ENCODE data around the gene PAX5.

PAX5 gene

DNA sequence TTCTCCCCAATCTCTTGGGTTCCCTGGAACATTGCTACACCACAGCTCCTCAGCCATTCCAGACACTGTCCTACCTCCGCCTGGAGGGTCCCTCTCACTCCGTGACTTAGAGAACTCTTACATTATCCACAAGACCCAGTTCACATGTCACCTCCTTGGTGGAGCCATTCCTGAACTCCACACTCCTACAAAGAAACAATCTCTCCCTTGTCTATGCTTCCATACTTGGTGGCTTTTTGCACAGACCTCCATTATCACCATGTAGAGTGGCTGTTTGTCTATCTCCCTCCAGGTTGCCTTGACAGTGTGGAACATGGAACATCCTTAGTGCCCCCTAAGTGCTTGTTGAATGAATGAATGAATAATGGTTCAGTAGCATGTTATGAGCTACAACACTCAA is 105.9 kb downstream of the PAX5 start:
- DNase-seq, result no peak

DNA sequence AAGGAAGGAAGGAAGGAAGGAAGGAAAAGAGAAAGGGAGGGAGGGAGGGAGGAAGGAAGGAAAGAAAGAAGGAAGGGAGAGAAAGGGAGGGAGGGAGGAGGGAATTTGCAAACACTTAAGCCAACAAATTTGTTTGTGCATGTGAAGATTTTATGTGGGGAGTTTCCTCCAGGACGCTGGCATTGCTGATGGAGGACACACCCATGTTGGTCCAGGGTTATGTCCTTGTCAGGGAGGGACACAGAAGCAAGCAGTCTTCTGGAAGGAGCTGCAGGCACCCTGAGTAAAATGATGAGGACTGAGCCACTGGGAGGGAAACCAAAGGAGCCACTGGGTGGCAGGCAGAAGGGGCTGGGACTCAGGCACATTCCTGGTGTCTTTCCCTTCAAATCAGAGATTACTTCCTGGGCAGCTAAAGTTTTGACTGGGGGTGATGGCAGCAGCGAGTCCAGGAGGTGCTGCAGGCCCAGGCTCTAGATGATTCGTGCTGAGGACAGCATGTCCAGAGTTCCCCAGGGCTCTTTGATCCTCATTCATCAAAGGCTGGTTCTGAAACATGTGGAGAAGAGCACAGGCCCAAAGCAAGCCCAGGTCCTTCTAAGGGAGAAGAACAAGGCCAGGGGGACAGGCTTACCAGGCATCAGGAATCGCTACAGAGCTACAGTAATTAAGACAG is 109.2 kb downstream of the PAX5 start:
- DNase-seq, result no peak

DNA sequence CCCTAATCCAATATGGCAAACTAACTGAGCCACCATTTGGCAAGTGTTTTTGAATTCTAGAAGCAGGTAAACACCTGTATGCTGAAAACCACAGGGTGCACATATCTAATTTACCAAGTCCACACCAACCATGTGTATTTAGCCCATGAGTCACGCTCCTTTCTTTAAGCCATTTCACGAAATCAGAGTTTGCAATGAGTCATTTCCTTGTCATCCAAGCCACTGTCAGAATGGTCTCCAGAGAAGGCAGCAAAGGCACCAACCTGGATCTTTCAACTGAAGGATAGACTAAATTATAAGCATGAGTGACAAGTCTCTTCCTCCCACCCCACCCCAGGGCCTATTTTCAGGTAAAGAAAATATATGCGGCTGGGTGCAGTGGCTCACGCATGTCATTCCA is 110.0 kb downstream of the PAX5 start:
- no peak for DNase-seq

DNA sequence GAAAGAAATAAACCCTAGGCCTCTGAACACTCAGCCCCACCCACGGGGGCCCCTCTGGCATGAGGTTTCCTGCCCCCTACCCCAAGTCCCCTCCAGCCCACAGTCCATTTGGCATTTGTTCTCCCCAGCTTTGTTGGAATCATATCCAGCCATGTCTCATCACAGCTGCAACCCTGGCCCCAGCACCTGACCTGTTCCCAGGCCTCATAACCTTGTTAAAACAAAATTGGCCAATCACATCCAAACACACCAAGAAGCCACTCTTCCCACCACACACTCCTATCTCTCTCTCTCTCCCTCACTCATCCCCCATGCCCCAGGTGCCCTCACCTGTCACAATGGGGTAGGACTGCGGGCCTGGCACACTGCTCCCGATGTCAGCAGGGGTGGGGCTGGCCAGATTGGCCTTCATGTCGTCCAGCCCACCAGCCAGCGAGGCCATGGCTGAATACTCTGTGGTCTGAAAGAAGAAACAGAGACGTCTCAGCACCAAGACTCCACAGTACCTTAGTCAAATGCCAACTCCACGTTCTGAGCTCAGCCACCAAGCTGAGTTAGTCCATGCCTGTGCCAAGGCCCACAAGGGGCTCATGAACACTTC is 110.9 kb downstream of the PAX5 start:
- DNase-seq, result no peak

DNA sequence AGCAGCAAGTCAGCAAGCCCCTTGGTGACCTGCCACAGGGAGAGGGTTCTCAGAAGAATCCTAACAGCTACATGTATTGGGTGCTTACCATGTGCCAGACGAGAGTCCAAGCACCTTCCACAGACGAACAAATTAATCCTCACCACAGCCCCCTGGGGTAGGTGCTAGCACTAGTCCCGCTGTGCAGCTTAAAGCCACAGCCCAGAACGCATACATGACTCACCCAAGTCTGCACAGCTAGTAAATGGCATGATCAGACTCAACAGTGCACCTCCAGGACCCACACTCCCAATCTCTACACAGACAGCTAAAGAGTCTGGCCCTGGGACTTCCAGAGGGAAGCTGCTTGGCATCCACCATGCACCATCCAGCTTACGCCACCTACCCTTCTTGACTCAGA is 111.5 kb downstream of the PAX5 start:
- DNase-seq, result no peak

DNA sequence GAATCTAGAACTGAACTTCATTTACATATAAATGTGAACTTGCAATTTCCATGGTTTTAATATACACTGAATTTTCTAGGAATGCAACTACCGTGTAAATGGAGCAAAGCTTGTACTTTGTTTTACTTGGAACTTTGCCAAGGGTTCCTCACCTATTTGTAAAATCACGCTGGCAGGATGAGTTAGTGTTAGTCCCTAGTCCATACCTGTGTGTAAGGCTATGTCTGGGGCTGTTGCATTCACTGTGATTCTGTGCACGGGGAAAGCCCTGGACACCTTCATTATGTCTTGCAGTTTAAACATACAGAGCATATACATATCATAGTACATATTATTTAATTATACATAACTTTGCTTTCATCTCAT is 119.9 kb downstream of the PAX5 start:
- DNase-seq, result no peak

DNA sequence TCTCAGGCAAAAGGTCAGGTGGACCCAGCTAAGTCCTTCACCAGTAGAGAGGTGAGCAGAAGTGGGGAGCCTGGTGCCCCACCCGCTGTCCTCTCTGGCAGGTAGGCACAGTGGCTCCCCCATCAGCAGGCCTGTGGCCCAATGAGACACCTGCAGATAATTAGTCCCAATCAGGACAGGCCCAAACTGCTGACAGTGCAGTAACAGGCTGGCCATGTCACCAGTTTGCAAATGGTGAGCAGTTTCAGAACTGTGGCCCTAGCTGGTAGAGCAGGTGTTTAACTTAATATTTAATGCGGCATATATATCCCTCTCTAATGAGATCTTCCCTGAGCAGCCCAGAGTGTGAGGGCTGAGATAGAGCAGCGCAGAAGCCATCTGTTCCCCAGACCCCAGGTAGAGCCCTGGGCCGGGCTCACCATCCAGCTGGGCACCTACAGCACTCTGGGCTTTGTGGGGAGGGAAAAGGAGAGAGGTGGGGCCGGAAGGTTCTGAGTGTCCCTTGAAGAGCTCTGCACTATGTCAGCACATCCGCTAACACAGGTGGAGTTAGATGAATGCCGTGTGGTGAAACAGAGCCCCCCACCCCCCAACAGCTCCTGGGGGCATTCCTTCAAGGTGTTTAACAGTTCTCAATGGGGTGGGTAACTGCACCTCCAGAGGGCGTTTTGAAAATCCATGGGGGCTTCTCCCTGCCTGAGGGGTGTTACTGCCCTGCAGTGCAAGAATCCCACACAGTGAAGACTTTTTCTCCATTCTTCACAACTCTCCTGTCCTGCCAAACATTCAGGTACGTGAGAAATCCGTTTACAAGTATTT is 120.5 kb downstream of the PAX5 start:
- DNase-seq, result no peak

- DNase-seq, result no peak
Measured at GRCh38 chr9:36912620-36913019, 121.4 kb downstream of the PAX5 start.

DNA sequence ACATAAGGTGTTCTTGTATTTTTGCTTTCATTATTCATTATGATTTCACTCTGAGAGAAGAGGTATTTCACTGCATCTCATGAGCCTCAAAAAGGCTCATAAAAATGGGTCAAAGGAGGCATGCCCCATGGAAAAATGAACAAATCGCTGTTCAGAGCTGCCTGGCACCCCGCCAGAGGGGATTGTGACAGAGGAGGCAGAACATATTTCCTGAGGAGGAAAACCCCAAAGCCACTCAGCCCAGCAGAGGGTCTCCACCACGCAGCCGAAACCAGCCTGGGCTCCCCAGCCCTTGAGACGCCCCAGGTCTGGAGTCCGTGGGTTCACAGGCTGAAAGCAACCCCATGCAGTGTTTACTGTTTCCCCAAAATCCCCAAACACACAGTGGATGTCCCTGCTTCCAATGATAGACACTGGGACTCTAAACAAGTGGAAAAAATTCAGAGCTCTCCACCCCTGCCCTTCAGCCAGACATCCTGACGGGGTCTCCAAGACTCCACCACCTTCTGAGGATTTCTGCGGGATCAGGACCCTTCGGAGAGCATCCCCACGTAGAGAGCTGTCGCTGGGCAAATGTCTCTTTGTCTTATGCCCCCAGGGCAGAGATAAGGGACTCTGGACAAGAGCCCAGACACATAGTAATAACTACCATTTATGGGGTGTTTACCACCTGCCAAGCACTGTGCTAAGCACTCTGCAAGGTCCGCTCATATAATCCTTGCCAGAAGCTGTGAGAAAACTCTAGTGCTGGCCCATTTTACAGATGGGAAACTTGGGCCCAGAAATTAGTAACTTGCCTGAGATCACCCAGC is 122.3 kb downstream of the PAX5 start:
- no peak for DNase-seq

- DNase-seq, result no peak
Measured at GRCh38 chr9:36911037-36911436, 123.0 kb downstream of the PAX5 start.

- DNase-seq, result no peak
Measured at GRCh38 chr9:36906492-36906891, 127.6 kb downstream of the PAX5 start.

GRCh38 chr9:36905101-36906066 is 128.7 kb downstream of the PAX5 start:
- DNase-seq, result no peak

GRCh38 chr9:36903541-36904435 is 130.3 kb downstream of the PAX5 start:
- no peak for DNase-seq

- DNase-seq, result no peak
Measured at GRCh38 chr9:36902861-36903524, 131.1 kb downstream of the PAX5 start.

GRCh38 chr9:36902080-36902716 is 131.9 kb downstream of the PAX5 start:
- no peak for DNase-seq

GRCh38 chr9:36901528-36901927 is 132.5 kb downstream of the PAX5 start:
- no peak for DNase-seq

DNA sequence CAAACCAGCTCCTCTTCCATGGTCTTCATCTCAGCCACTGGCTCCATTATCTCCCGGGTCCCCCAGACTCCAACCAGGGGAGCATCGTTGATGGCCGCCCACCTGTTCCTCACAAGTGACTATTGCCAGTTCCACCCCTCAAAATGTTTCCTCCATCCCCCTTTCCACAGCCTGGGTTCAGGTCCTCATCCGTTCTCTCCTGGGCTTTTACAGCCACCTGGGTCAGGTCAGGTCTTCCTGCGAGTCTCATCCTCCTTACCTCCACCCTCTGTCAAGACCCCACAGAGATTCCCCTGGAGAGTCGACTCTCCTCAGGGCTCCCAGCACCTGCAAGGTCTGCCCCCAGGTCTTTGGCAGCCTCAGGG is 133.2 kb downstream of the PAX5 start:
- DNase-seq, result no peak

DNA sequence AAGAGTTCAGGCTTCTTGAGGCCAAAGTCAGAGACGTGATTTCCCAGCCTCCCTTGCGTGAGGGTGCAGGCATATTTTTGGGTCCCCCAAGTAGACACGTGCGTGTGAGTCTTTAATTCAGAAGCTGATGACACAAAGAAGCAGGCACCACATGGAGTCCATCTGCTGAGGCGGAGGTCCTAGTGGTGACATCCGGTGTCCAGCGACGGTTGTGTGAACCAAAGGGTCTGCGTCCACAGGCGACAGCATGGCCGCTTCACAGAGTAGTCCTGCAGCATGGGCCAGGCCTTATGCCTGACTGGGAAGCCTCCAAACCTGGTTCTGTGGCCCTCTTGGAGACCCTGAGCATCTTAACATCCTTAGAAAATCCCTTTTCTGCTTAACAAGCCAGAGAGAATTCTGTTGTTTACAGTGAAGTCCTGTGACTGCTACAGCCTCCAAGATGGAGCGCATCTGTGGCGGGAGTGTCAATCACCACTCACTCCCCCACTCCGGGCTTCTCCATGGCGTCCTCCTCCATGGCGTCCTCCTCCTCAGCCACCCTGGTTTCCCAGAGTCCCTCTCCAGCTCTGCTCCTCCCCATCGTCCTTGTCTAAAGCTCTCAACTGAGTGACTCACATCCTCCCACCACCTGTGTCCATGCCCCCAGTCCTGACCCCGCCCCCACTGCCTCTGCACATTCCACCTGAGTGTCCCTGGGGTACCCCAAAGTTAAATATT is 133.8 kb downstream of the PAX5 start:
- no peak for DNase-seq

GRCh38 chr9:36899406-36899805 is 134.7 kb downstream of the PAX5 start:
- DNase-seq, result no peak
